ENCODE data around the gene DOCK3.

- TF ChIP-seq CTCF (IDR thresholded peaks at IDR 0.05) (no peak), KAT7 (CRISPR knock-in tag; IDR thresholded peaks at IDR 0.05; ENCODE audit: borderline replicate concordance) (no peak), TEAD4 (CRISPR knock-in tag; IDR thresholded peaks at IDR 0.05) (no peak), FOXK1 (CRISPR knock-in tag; IDR thresholded peaks at IDR 0.05) (no peak), SOX15 (CRISPR knock-in tag; IDR thresholded peaks at IDR 0.05) (no peak), CREM (CRISPR knock-in tag; IDR thresholded peaks at IDR 0.05) (no peak), ZSCAN18 (CRISPR knock-in tag; IDR thresholded peaks at IDR 0.05) (no peak), ZNF121 (CRISPR knock-in tag; IDR thresholded peaks at IDR 0.05) (no peak), ETV6 (CRISPR knock-in tag; IDR thresholded peaks at IDR 0.05) (no peak), FOXJ3 (CRISPR knock-in tag; IDR thresholded peaks at IDR 0.05; ENCODE audit: borderline replicate concordance) (no peak), TEAD1 (CRISPR knock-in tag; IDR thresholded peaks at IDR 0.05) (no peak), MYBL2 (CRISPR knock-in tag; IDR thresholded peaks at IDR 0.05) (no peak), NR2C2 (CRISPR knock-in tag; IDR thresholded peaks at IDR 0.05) (no peak), TCF7 (CRISPR knock-in tag; IDR thresholded peaks at IDR 0.05; ENCODE audit: low read depth) (no peak)
Observed at GRCh38 chr3:50708620-50709019, 33.9 kb downstream of the DOCK3 start.

Data from WTC11 (cell line).